IMR-90 (cell line): ENCODE measurements around the gene DNM2. TPM values are rescaled to one million over a fixed set of nuclear protein-coding genes. Genes with fewer than 3 reads are reported as not detected.

Experiments
- ATAC-seq: fragments of 200-7000 bp; cut with Tn5 transposase; 2 replicates; pipeline ENCODE4 v1.9.1; 2020; ENCODE audit warnings: low read depth, mild to moderate bottlenecking, moderate library complexity
- BruUV-seq: library from RNA; stranded (reverse); fragments of 400-500 nt; replicated peaks from 2 replicates; lab custom pipeline; 2021; lab: Mats Ljungman, UMichigan
- CTCF ChIA-PET: fragments of 300-600 bp; formaldehyde crosslinking; extraction: SDS; loops from one replicate; lab custom pipeline; 2021; ENCODE audit warnings: antibody characterized with exemption; lab: Yijun Ruan, JAX
- POLR2A ChIA-PET: fragments of 300-600 bp; sonication (Branson Sonifier 250); formaldehyde crosslinking; loops from one replicate; lab custom pipeline; 2022; ENCODE audit warnings: antibody characterized with exemption; ENCODE audit not compliant: unreplicated experiment; lab: Charles Lee
- DNase-seq: peaks from one replicate; pipeline ENCODE4 v3.0.0; 2013
- H2AFZ ChIP-seq: replicated peaks from 2 replicates; pipeline ENCODE3; 2013; ENCODE audit warnings: low read length, mild to moderate bottlenecking; ENCODE audit not compliant: poor library complexity
- H2AK5ac ChIP-seq: 2 replicates; pipeline ENCODE4 v1.6.1; 2013; ENCODE audit warnings: low read depth, low read length, inconsistent platforms
- H2AK9ac ChIP-seq: replicated peaks from 2 replicates; pipeline ENCODE3; 2013; ENCODE audit warnings: mild to moderate bottlenecking, low read depth, low read length, moderate library complexity; ENCODE audit not compliant: poor library complexity
- H2BK120ac ChIP-seq: 2 replicates; pipeline ENCODE4 v1.6.1; 2013; ENCODE audit warnings: low read depth, low read length, inconsistent platforms
- H2BK15ac ChIP-seq: 3 replicates; pipeline ENCODE4 v1.6.1; 2013; ENCODE audit warnings: low read depth, low read length, inconsistent platforms
- H2BK20ac ChIP-seq: 2 replicates; pipeline ENCODE4 v1.6.1; 2013; ENCODE audit warnings: low read depth, mild to moderate bottlenecking, inconsistent platforms, low read length, moderate library complexity
- H2BK5ac ChIP-seq: 2 replicates; pipeline ENCODE4 v1.6.1; 2013; ENCODE audit warnings: mild to moderate bottlenecking, low read depth, low read length, inconsistent platforms; ENCODE audit not compliant: poor library complexity, severe bottlenecking
- H3K14ac ChIP-seq: replicated peaks from 2 replicates; pipeline ENCODE4 v1.6.1; 2013; ENCODE audit warnings: low read depth, low read length, inconsistent platforms
- H3K18ac ChIP-seq: 2 replicates; pipeline ENCODE4 v1.6.1; 2013; ENCODE audit warnings: low read depth, low read length, control low read depth
- H3K23ac ChIP-seq: 2 replicates; pipeline ENCODE4 v1.6.1; 2013; ENCODE audit warnings: low read depth, low read length, inconsistent platforms
- H3K27ac ChIP-seq: 2 replicates; pipeline ENCODE4 v1.5.1; 2013; ENCODE audit warnings: mild to moderate bottlenecking, control low read depth, low read length; ENCODE audit not compliant: insufficient read depth
- H3K27me3 ChIP-seq: 2 replicates; pipeline ENCODE4 v1.6.1; 2013; ENCODE audit warnings: low read length; ENCODE audit not compliant: control insufficient read depth, insufficient read depth
- H3K36me3 ChIP-seq: 2 replicates; pipeline ENCODE4 v1.6.1; 2013; ENCODE audit warnings: low read length, mixed read lengths; ENCODE audit not compliant: control insufficient read depth, insufficient read depth
- H3K4ac ChIP-seq: 2 replicates; pipeline ENCODE4 v1.6.1; 2013; ENCODE audit warnings: low read depth, low read length, inconsistent platforms
- H3K4me1 ChIP-seq: 2 replicates; pipeline ENCODE4 v1.6.1; 2013; ENCODE audit warnings: low read length, mixed read lengths; ENCODE audit not compliant: control insufficient read depth, insufficient read depth
- H3K4me2 ChIP-seq: 2 replicates; pipeline ENCODE4 v1.6.1; 2013; ENCODE audit warnings: low read depth, mild to moderate bottlenecking, control low read depth, low read length, moderate library complexity
- H3K4me3 ChIP-seq: 2 replicates; pipeline ENCODE4 v1.5.1; 2013; ENCODE audit warnings: low read depth, mild to moderate bottlenecking, control low read depth, low read length, moderate library complexity; ENCODE audit not compliant: insufficient read depth
- H3K56ac ChIP-seq: 2 replicates; pipeline ENCODE4 v1.6.1; 2013; ENCODE audit warnings: low read length, inconsistent platforms; ENCODE audit not compliant: insufficient read depth; ENCODE audit errors: extremely low read depth
- H3K79me1 ChIP-seq, 2 experiments: 2 replicates each; pipeline ENCODE4 v1.6.1; 2013; ENCODE audit warnings: low read length in 2 of 2, inconsistent platforms in 1 of 2, low read depth in 1 of 2
- H3K9ac ChIP-seq: 2 replicates; pipeline ENCODE4 v1.6.1; 2013; ENCODE audit warnings: low read depth, low read length, control low read depth
- H3K9me1 ChIP-seq: 2 replicates; pipeline ENCODE4 v1.6.1; 2013; ENCODE audit warnings: low read length, inconsistent platforms; ENCODE audit not compliant: insufficient read depth
- H3K9me3 ChIP-seq: 2 replicates; pipeline ENCODE4 v1.6.1; 2013; ENCODE audit warnings: low read length; ENCODE audit not compliant: control insufficient read depth, insufficient read depth
- H4K20me1 ChIP-seq: 2 replicates; pipeline ENCODE4 v1.6.1; 2013; ENCODE audit warnings: low read length, inconsistent platforms; ENCODE audit not compliant: insufficient read depth
- H4K5ac ChIP-seq: 2 replicates; pipeline ENCODE4 v1.6.1; 2013; ENCODE audit warnings: mild to moderate bottlenecking, low read depth, low read length, control low read depth
- H4K8ac ChIP-seq, 2 experiments: 2 replicates each; pipeline ENCODE4 v1.6.1; 2013; ENCODE audit warnings: low read depth in 2 of 2, low read length in 2 of 2, control low read depth in 1 of 2, inconsistent platforms in 1 of 2
- H4K91ac ChIP-seq: 2 replicates; pipeline ENCODE4 v1.6.1; 2013; ENCODE audit warnings: low read depth, low read length, inconsistent platforms; ENCODE audit not compliant: insufficient read depth
- BHLHE40 ChIP-seq: fragments of 150-350 bp; IDR thresholded peaks from 2 replicates; pipeline ENCODE4 v1.6.1; 2016; ENCODE audit warnings: mild to moderate bottlenecking, low read depth, low read length
- CEBPB ChIP-seq: IDR thresholded peaks from 2 replicates; pipeline ENCODE4 v1.6.1; 2012; ENCODE audit warnings: low read depth, low read length, improper control_type of control experiment
- CHD1 ChIP-seq: IDR thresholded peaks from 2 replicates; pipeline ENCODE4 v1.6.1; 2012; ENCODE audit warnings: low read depth, low read length, improper control_type of control experiment
- CTCF ChIP-seq: conservative IDR thresholded peaks from 2 replicates; pipeline ENCODE4 v1.5.1; 2012; ENCODE audit warnings: mild to moderate bottlenecking, low read depth, low read length, improper control_type of control experiment
- ELK1 ChIP-seq: fragments of 150-350 bp; IDR thresholded peaks from 2 replicates; pipeline ENCODE4 v1.6.1; 2016; ENCODE audit warnings: low read depth, mild to moderate bottlenecking, low read length, moderate library complexity, borderline replicate concordance
- FOS ChIP-seq: fragments of 150-350 bp; IDR thresholded peaks from 2 replicates; pipeline ENCODE4 v1.6.1; 2016; ENCODE audit warnings: low read depth, low read length
- MAFK ChIP-seq: IDR thresholded peaks from 2 replicates; pipeline ENCODE4 v1.6.1; 2012; ENCODE audit warnings: low read depth, low read length, improper control_type of control experiment
- MAZ ChIP-seq: IDR thresholded peaks from 2 replicates; pipeline ENCODE4 v1.6.1; 2012; ENCODE audit warnings: low read depth, mild to moderate bottlenecking, low read length, improper control_type of control experiment, moderate library complexity, borderline replicate concordance
- MXI1 ChIP-seq: IDR thresholded peaks from 2 replicates; pipeline ENCODE4 v1.6.1; 2012; ENCODE audit warnings: low read depth, mild to moderate bottlenecking, low read length, moderate library complexity, borderline replicate concordance
- NFE2L2 ChIP-seq: fragments of 150-350 bp; IDR thresholded peaks from 2 replicates; pipeline ENCODE4 v1.6.1; 2016; ENCODE audit warnings: low read depth, mild to moderate bottlenecking, low read length
- POLR2A ChIP-seq: IDR thresholded peaks from 2 replicates; pipeline ENCODE4 v1.6.1; 2012; ENCODE audit warnings: mild to moderate bottlenecking, low read depth, low read length
- RAD21 ChIP-seq: IDR thresholded peaks from 2 replicates; pipeline ENCODE4 v1.6.1; 2012; ENCODE audit warnings: low read length, improper control_type of control experiment
- RCOR1 ChIP-seq: IDR thresholded peaks from 2 replicates; pipeline ENCODE4 v1.6.1; 2012; ENCODE audit warnings: mild to moderate bottlenecking, low read length, improper control_type of control experiment; ENCODE audit not compliant: insufficient replicate concordance
- RFX5 ChIP-seq: IDR thresholded peaks from 2 replicates; pipeline ENCODE4 v1.8.0; 2012; ENCODE audit warnings: low read depth, mild to moderate bottlenecking, low read length, moderate library complexity
- SMC3 ChIP-seq: fragments of 150-350 bp; IDR thresholded peaks from 2 replicates; pipeline ENCODE4 v1.6.1; 2016; ENCODE audit warnings: low read depth, mild to moderate bottlenecking, antibody characterized with exemption, low read length, moderate library complexity
- USF2 ChIP-seq: fragments of 150-350 bp; IDR thresholded peaks from 2 replicates; pipeline ENCODE4 v1.6.1; 2017; ENCODE audit warnings: mild to moderate bottlenecking, antibody characterized with exemption, low read length, low read depth
- WGBS, 2 experiments: methylation state at CpG; one replicate each; pipeline versions ENCODE4 v1.1.5 to v1.1.7; 2013; ENCODE audit warnings: missing lambda C conversion rate in 2 of 2; ENCODE audit not compliant: insufficient read length in 1 of 2; ENCODE audit errors: extremely low coverage in 2 of 2; 5-methylcytosine and 5-hydroxymethylcytosine counted together
- dilution Hi-C: fragments of 300-500 bp; cut with HindIII; formaldehyde crosslinking; loops from one replicate; pipeline ENCODE4 v1.14.3; 2018; ENCODE audit warnings: low sequenced_read_pairs; ENCODE audit not compliant: unreplicated experiment
- in situ Hi-C: fragments of 300-500 bp; cut with MboI; formaldehyde crosslinking; loops from 3 replicates; pipeline ENCODE4 v1.14.3; 2019; ENCODE audit warnings: low sequenced_read_pairs, inconsistent platforms, mixed read lengths
- intact Hi-C: fragments of 100-400 bp; cut with micrococcal nuclease; formaldehyde crosslinking; loops from 2 replicates; pipeline ENCODE4 v1.10.0; 2022
- polyA plus RNA-seq, 3 experiments: library from polyadenylated mRNA; depleted of rRNA; stranded (reverse); fragments of >200 nt; gene quantifications; 2 replicates each; pipeline ENCODE4 v1.2.3, GENCODE V29; 2012; ENCODE audit warnings: low replicate concordance in 1 of 3
- total RNA-seq: library from RNA; depleted of rRNA; stranded (reverse); fragments of >200 nt; gene quantifications from 2 replicates; pipeline ENCODE4 v1.2.3, GENCODE V29; 2012

Gene DNM2
- total and polyA plus RNA-seq, 2 of the 4 experiments (the other 2 are of a cell fraction): 55.6 to 74.2 TPM

- Histone ChIP-seq H2BK15ac (no peak overlapping the region), H3K27ac (peak overlapping the region; percentile 39), H3K4ac (peak overlapping the region; percentile 54), H2BK5ac (peak overlapping the region; percentile 52), H2BK120ac (no peak overlapping the region), H2AK9ac (no peak overlapping the region), H3K56ac (no peak overlapping the region), H2AK5ac (no peak overlapping the region), H3K9ac (peak overlapping the region; percentile 50; the same call in 1 of the 2 replicates), H3K4me2 (peak overlapping the region; percentile 75), H3K14ac (peak overlapping the region; percentile 62), H3K36me3 (peaks cover 2% of the 10 kb centered on the region; the same call in 1 of the 2 replicates), H3K4me3 (peak overlapping the region; percentile 20; the same call in 1 of the 2 replicates), H2AFZ (peak overlapping the region; percentile 92), H3K9me1 (peaks cover 13% of the 10 kb centered on the region), H3K79me1 (peaks cover 0 to 26% of the 10 kb centered on the region in 2 experiments; a peak in 2 of 4 replicates), H4K91ac (0 out of 2 replicates have a peak overlapping the region, but pooled peaks have one; percentile 29), H3K9me3 (no peaks in the 10 kb centered on the region), H4K20me1 (peaks cover 40% of the 10 kb centered on the region), H4K8ac (peak overlapping the region; percentile 27 to 89), H2BK20ac (no peak overlapping the region), H3K18ac (no peak overlapping the region), H3K23ac (no peak overlapping the region; the same call in 1 of the 2 replicates), H3K4me1 (peaks cover 7% of the 10 kb centered on the region), H4K5ac (peak overlapping the region; percentile 69), H3K27me3 (no peaks in the 10 kb centered on the region)
- ATAC-seq: no peak
- in situ Hi-C loops: no loop called here
- dilution Hi-C loops: no loop called here
- intact Hi-C loops: loop anchor here (1.0 to 10.0 kb wide), 4 partner anchors 58 to 147 kb away; no protein-coding TSS in a partner anchor
- 42% methylated on average over 5 of the region's 12 CpGs; no CpG with 5 or more reads in 1 of the 2 experiments for WGBS, 2 experiments
- BruUV-seq: no TSS peak
- no peak for DNase-seq
- ChIA-PET CTCF (interaction anchor here (0.6 to 3.0 kb wide), 5 partner anchors 15 to 147 kb away, joined by 3 to 23 read pairs (median 5); partner anchors contain the start of genes QTRT1 and TMED1), POLR2A (interaction anchor here (0.6 to 1.0 kb wide), 2 partner anchors 17 to 147 kb away, joined by 3 read pairs; no protein-coding TSS in a partner anchor)
- TF ChIP-seq USF2: no peak
- no peak for TF ChIP-seq CTCF
- no peak for TF ChIP-seq BHLHE40
- no peak for TF ChIP-seq RFX5
- no peak for TF ChIP-seq ELK1
- TF ChIP-seq NFE2L2: no peak
- TF ChIP-seq MXI1: no peak
- TF ChIP-seq SMC3: no peak
- no peak for TF ChIP-seq CEBPB
- TF ChIP-seq RCOR1: no peak
- TF ChIP-seq MAFK: no peak
- TF ChIP-seq MAZ: no peak
- no peak for TF ChIP-seq POLR2A
- no peak for TF ChIP-seq FOS
- TF ChIP-seq RAD21: no peak
- TF ChIP-seq CHD1: no peak
Measured at GRCh38 chr19:10717054-10717355, 874 bp upstream of the DNM2 start.
